Umbilical cord (tissue), 2 donors: ENCODE results near the gene CTCFL. TPM values are rescaled to one million over a fixed set of nuclear protein-coding genes. Genes with fewer than 3 reads are reported as not detected.

ENCODE experiments used
- DNase-seq: peaks from one replicate; pipeline ENCODE4 v3.0.0-alpha.2; 2015; ENCODE audit warnings: low spot score
- total RNA-seq: library from RNA; depleted of rRNA; stranded (reverse); fragments of >200 nt; gene quantifications from one replicate; pipeline ENCODE4 v1.2.3, GENCODE V29; 2014; ENCODE audit warnings: low replicate concordance; ENCODE audit not compliant: insufficient read depth

The CTCFL gene
- total RNA-seq, 1 donor from 2014 or later = 2.6 TPM

DNA sequence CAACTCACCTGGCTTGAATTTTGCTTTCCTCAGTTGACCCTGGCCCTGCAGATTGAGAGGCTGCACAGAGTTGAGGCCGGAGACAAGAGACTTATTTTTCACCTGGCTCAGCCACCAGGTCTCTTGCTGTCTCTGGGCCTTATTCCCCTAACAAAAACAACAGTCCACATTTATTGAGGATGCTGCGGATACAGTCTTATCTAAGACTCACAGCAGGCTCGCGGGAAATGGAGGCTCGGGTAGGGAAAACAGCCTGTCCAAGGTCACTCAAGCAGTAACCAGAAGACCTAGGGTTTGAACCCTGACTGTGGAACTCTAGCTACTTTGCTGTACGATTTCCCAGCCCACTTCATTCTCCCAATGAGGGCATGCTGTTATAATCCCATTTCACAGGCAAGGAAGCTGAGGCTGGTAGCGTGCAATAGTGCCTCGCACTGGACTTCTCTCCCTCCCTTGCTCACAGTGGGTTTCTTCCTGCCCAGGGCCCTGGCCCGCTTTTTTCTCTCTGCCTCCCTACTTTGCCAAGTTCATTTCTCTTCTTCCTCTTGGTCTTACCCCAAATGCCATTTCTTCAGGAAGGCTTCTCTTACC, 76.1 kb downstream of the CTCFL start:
- no peak for DNase-seq

Other genes with a start within 250 kb of the CTCFL start
- 10.8 TPM for gene SPO11, start 195.3 kb downstream of the CTCFL start, total RNA-seq
- 28.4 TPM for gene RAE1, start 173.9 kb downstream of the CTCFL start, total RNA-seq
- 38.8 TPM for gene RBM38, start 133.7 kb downstream of the CTCFL start, total RNA-seq
- 6.3 TPM for gene PCK1, start 36.0 kb upstream of the CTCFL start, total RNA-seq
- gene ZBP1, start 95.3 kb upstream of the CTCFL start, total RNA-seq = 0.48 TPM
- gene PMEPA1, start 184.9 kb upstream of the CTCFL start, total RNA-seq = 14.7 TPM